ENCODE measurements around the gene LAMC3.

GRCh38 chr9:131006601-131007000 is 2.4 kb upstream of the LAMC3 start:
- TF ChIP-seq CTCF (IDR thresholded peaks at IDR 0.05) (no peak), POLR2AphosphoS5 (IDR thresholded peaks at IDR 0.05) (no peak), EP300 (IDR thresholded peaks at IDR 0.05; ENCODE audit: low read depth) (no peak)
